Activated naive CD4-positive, alpha-beta T cell treated with anti-CD3 and anti-CD28 coated beads, Interleukin-2, amount 50 U/mL, for 72 hours (primary cell): ENCODE measurements around the gene AASS. TPM values are rescaled to one million over a fixed set of nuclear protein-coding genes. Genes with fewer than 3 reads are reported as not detected.

ENCODE experiments used
- total RNA-seq, 2 donors: library from RNA; stranded (reverse); gene quantifications; one replicate each; pipeline ENCODE4 v1.2.3, GENCODE V29; 2022

AASS gene
- total RNA-seq, 2 donors from 2014 or later = 1.7 to 6.2 TPM

Other genes starting within 250 kb of the AASS start
- gene FEZF1, start 160.5 kb upstream of the AASS start, total RNA-seq = not detected